IMR-90 (cell line): ENCODE measurements around the gene UROD. TPM values are rescaled to one million over a fixed set of nuclear protein-coding genes. Genes with fewer than 3 reads are reported as not detected.

ENCODE experiments used
- ATAC-seq: fragments of 200-7000 bp; cut with Tn5 transposase; 2 replicates; pipeline ENCODE4 v1.9.1; 2020; ENCODE audit warnings: low read depth, mild to moderate bottlenecking, moderate library complexity
- BruUV-seq: library from RNA; stranded (reverse); fragments of 400-500 nt; replicated peaks from 2 replicates; lab custom pipeline; 2021; lab: Mats Ljungman, UMichigan
- CTCF ChIA-PET: fragments of 300-600 bp; formaldehyde crosslinking; extraction: SDS; loops from one replicate; lab custom pipeline; 2021; ENCODE audit warnings: antibody characterized with exemption; lab: Yijun Ruan, JAX
- POLR2A ChIA-PET: fragments of 300-600 bp; sonication (Branson Sonifier 250); formaldehyde crosslinking; loops from one replicate; lab custom pipeline; 2022; ENCODE audit warnings: antibody characterized with exemption; ENCODE audit not compliant: unreplicated experiment; lab: Charles Lee
- DNase-seq: peaks from one replicate; pipeline ENCODE4 v3.0.0; 2013
- H2AFZ ChIP-seq: replicated peaks from 2 replicates; pipeline ENCODE3; 2013; ENCODE audit warnings: low read length, mild to moderate bottlenecking; ENCODE audit not compliant: poor library complexity
- H2AK5ac ChIP-seq: 2 replicates; pipeline ENCODE4 v1.6.1; 2013; ENCODE audit warnings: low read depth, low read length, inconsistent platforms
- H2AK9ac ChIP-seq: replicated peaks from 2 replicates; pipeline ENCODE3; 2013; ENCODE audit warnings: mild to moderate bottlenecking, low read depth, low read length, moderate library complexity; ENCODE audit not compliant: poor library complexity
- H2BK120ac ChIP-seq: 2 replicates; pipeline ENCODE4 v1.6.1; 2013; ENCODE audit warnings: low read depth, low read length, inconsistent platforms
- H2BK15ac ChIP-seq: 3 replicates; pipeline ENCODE4 v1.6.1; 2013; ENCODE audit warnings: low read depth, low read length, inconsistent platforms
- H2BK20ac ChIP-seq: 2 replicates; pipeline ENCODE4 v1.6.1; 2013; ENCODE audit warnings: low read depth, mild to moderate bottlenecking, inconsistent platforms, low read length, moderate library complexity
- H2BK5ac ChIP-seq: 2 replicates; pipeline ENCODE4 v1.6.1; 2013; ENCODE audit warnings: mild to moderate bottlenecking, low read depth, low read length, inconsistent platforms; ENCODE audit not compliant: poor library complexity, severe bottlenecking
- H3K14ac ChIP-seq: replicated peaks from 2 replicates; pipeline ENCODE4 v1.6.1; 2013; ENCODE audit warnings: low read depth, low read length, inconsistent platforms
- H3K18ac ChIP-seq: 2 replicates; pipeline ENCODE4 v1.6.1; 2013; ENCODE audit warnings: low read depth, low read length, control low read depth
- H3K23ac ChIP-seq: 2 replicates; pipeline ENCODE4 v1.6.1; 2013; ENCODE audit warnings: low read depth, low read length, inconsistent platforms
- H3K27ac ChIP-seq: 2 replicates; pipeline ENCODE4 v1.5.1; 2013; ENCODE audit warnings: mild to moderate bottlenecking, control low read depth, low read length; ENCODE audit not compliant: insufficient read depth
- H3K27me3 ChIP-seq: 2 replicates; pipeline ENCODE4 v1.6.1; 2013; ENCODE audit warnings: low read length; ENCODE audit not compliant: control insufficient read depth, insufficient read depth
- H3K36me3 ChIP-seq: 2 replicates; pipeline ENCODE4 v1.6.1; 2013; ENCODE audit warnings: low read length, mixed read lengths; ENCODE audit not compliant: control insufficient read depth, insufficient read depth
- H3K4ac ChIP-seq: 2 replicates; pipeline ENCODE4 v1.6.1; 2013; ENCODE audit warnings: low read depth, low read length, inconsistent platforms
- H3K4me1 ChIP-seq: 2 replicates; pipeline ENCODE4 v1.6.1; 2013; ENCODE audit warnings: low read length, mixed read lengths; ENCODE audit not compliant: control insufficient read depth, insufficient read depth
- H3K4me2 ChIP-seq: 2 replicates; pipeline ENCODE4 v1.6.1; 2013; ENCODE audit warnings: low read depth, mild to moderate bottlenecking, control low read depth, low read length, moderate library complexity
- H3K4me3 ChIP-seq: 2 replicates; pipeline ENCODE4 v1.5.1; 2013; ENCODE audit warnings: low read depth, mild to moderate bottlenecking, control low read depth, low read length, moderate library complexity; ENCODE audit not compliant: insufficient read depth
- H3K56ac ChIP-seq: 2 replicates; pipeline ENCODE4 v1.6.1; 2013; ENCODE audit warnings: low read length, inconsistent platforms; ENCODE audit not compliant: insufficient read depth; ENCODE audit errors: extremely low read depth
- H3K79me1 ChIP-seq, 2 experiments: 2 replicates each; pipeline ENCODE4 v1.6.1; 2013; ENCODE audit warnings: low read length in 2 of 2, inconsistent platforms in 1 of 2, low read depth in 1 of 2
- H3K9ac ChIP-seq: 2 replicates; pipeline ENCODE4 v1.6.1; 2013; ENCODE audit warnings: low read depth, low read length, control low read depth
- H3K9me1 ChIP-seq: 2 replicates; pipeline ENCODE4 v1.6.1; 2013; ENCODE audit warnings: low read length, inconsistent platforms; ENCODE audit not compliant: insufficient read depth
- H3K9me3 ChIP-seq: 2 replicates; pipeline ENCODE4 v1.6.1; 2013; ENCODE audit warnings: low read length; ENCODE audit not compliant: control insufficient read depth, insufficient read depth
- H4K20me1 ChIP-seq: 2 replicates; pipeline ENCODE4 v1.6.1; 2013; ENCODE audit warnings: low read length, inconsistent platforms; ENCODE audit not compliant: insufficient read depth
- H4K5ac ChIP-seq: 2 replicates; pipeline ENCODE4 v1.6.1; 2013; ENCODE audit warnings: mild to moderate bottlenecking, low read depth, low read length, control low read depth
- H4K8ac ChIP-seq, 2 experiments: 2 replicates each; pipeline ENCODE4 v1.6.1; 2013; ENCODE audit warnings: low read depth in 2 of 2, low read length in 2 of 2, control low read depth in 1 of 2, inconsistent platforms in 1 of 2
- H4K91ac ChIP-seq: 2 replicates; pipeline ENCODE4 v1.6.1; 2013; ENCODE audit warnings: low read depth, low read length, inconsistent platforms; ENCODE audit not compliant: insufficient read depth
- BHLHE40 ChIP-seq: fragments of 150-350 bp; IDR thresholded peaks from 2 replicates; pipeline ENCODE4 v1.6.1; 2016; ENCODE audit warnings: mild to moderate bottlenecking, low read depth, low read length
- CEBPB ChIP-seq: IDR thresholded peaks from 2 replicates; pipeline ENCODE4 v1.6.1; 2012; ENCODE audit warnings: low read depth, low read length, improper control_type of control experiment
- CHD1 ChIP-seq: IDR thresholded peaks from 2 replicates; pipeline ENCODE4 v1.6.1; 2012; ENCODE audit warnings: low read depth, low read length, improper control_type of control experiment
- FOS ChIP-seq: fragments of 150-350 bp; IDR thresholded peaks from 2 replicates; pipeline ENCODE4 v1.6.1; 2016; ENCODE audit warnings: low read depth, low read length
- MAFK ChIP-seq: IDR thresholded peaks from 2 replicates; pipeline ENCODE4 v1.6.1; 2012; ENCODE audit warnings: low read depth, low read length, improper control_type of control experiment
- MAZ ChIP-seq: IDR thresholded peaks from 2 replicates; pipeline ENCODE4 v1.6.1; 2012; ENCODE audit warnings: low read depth, mild to moderate bottlenecking, low read length, improper control_type of control experiment, moderate library complexity, borderline replicate concordance
- MXI1 ChIP-seq: IDR thresholded peaks from 2 replicates; pipeline ENCODE4 v1.6.1; 2012; ENCODE audit warnings: low read depth, mild to moderate bottlenecking, low read length, moderate library complexity, borderline replicate concordance
- NFE2L2 ChIP-seq: fragments of 150-350 bp; IDR thresholded peaks from 2 replicates; pipeline ENCODE4 v1.6.1; 2016; ENCODE audit warnings: low read depth, mild to moderate bottlenecking, low read length
- POLR2A ChIP-seq: IDR thresholded peaks from 2 replicates; pipeline ENCODE4 v1.6.1; 2012; ENCODE audit warnings: mild to moderate bottlenecking, low read depth, low read length
- RAD21 ChIP-seq: IDR thresholded peaks from 2 replicates; pipeline ENCODE4 v1.6.1; 2012; ENCODE audit warnings: low read length, improper control_type of control experiment
- RCOR1 ChIP-seq: IDR thresholded peaks from 2 replicates; pipeline ENCODE4 v1.6.1; 2012; ENCODE audit warnings: mild to moderate bottlenecking, low read length, improper control_type of control experiment; ENCODE audit not compliant: insufficient replicate concordance
- RFX5 ChIP-seq: IDR thresholded peaks from 2 replicates; pipeline ENCODE4 v1.8.0; 2012; ENCODE audit warnings: low read depth, mild to moderate bottlenecking, low read length, moderate library complexity
- SMC3 ChIP-seq: fragments of 150-350 bp; IDR thresholded peaks from 2 replicates; pipeline ENCODE4 v1.6.1; 2016; ENCODE audit warnings: low read depth, mild to moderate bottlenecking, antibody characterized with exemption, low read length, moderate library complexity
- WGBS, 2 experiments: methylation state at CpG; one replicate each; pipeline versions ENCODE4 v1.1.5 to v1.1.7; 2013; ENCODE audit warnings: missing lambda C conversion rate in 2 of 2; ENCODE audit not compliant: insufficient read length in 1 of 2; ENCODE audit errors: extremely low coverage in 2 of 2; 5-methylcytosine and 5-hydroxymethylcytosine counted together
- dilution Hi-C: fragments of 300-500 bp; cut with HindIII; formaldehyde crosslinking; loops from one replicate; pipeline ENCODE4 v1.14.3; 2018; ENCODE audit warnings: low sequenced_read_pairs; ENCODE audit not compliant: unreplicated experiment
- in situ Hi-C: fragments of 300-500 bp; cut with MboI; formaldehyde crosslinking; loops from 3 replicates; pipeline ENCODE4 v1.14.3; 2019; ENCODE audit warnings: low sequenced_read_pairs, inconsistent platforms, mixed read lengths
- intact Hi-C: fragments of 100-400 bp; cut with micrococcal nuclease; formaldehyde crosslinking; loops from 2 replicates; pipeline ENCODE4 v1.10.0; 2022
- polyA plus RNA-seq, 3 experiments: library from polyadenylated mRNA; depleted of rRNA; stranded (reverse); fragments of >200 nt; gene quantifications; 2 replicates each; pipeline ENCODE4 v1.2.3, GENCODE V29; 2012; ENCODE audit warnings: low replicate concordance in 1 of 3
- total RNA-seq: library from RNA; depleted of rRNA; stranded (reverse); fragments of >200 nt; gene quantifications from 2 replicates; pipeline ENCODE4 v1.2.3, GENCODE V29; 2012
- TF ChIP-seq, protein P1 (sequence below): conservative IDR thresholded peaks from 2 replicates; pipeline ENCODE4 v1.5.1; 2012; ENCODE audit warnings: mild to moderate bottlenecking, low read depth, low read length, improper control_type of control experiment
- TF ChIP-seq, protein P2 (sequence below): fragments of 150-350 bp; IDR thresholded peaks from 2 replicates; pipeline ENCODE4 v1.6.1; 2016; ENCODE audit warnings: low read depth, mild to moderate bottlenecking, low read length, moderate library complexity, borderline replicate concordance
- TF ChIP-seq, protein P3 (sequence below): fragments of 150-350 bp; IDR thresholded peaks from 2 replicates; pipeline ENCODE4 v1.6.1; 2017; ENCODE audit warnings: mild to moderate bottlenecking, antibody characterized with exemption, low read length, low read depth

The UROD gene
- total and polyA plus RNA-seq, 2 of the 4 experiments (the other 2 are of a cell fraction) = 220 to 224 TPM

DNA sequence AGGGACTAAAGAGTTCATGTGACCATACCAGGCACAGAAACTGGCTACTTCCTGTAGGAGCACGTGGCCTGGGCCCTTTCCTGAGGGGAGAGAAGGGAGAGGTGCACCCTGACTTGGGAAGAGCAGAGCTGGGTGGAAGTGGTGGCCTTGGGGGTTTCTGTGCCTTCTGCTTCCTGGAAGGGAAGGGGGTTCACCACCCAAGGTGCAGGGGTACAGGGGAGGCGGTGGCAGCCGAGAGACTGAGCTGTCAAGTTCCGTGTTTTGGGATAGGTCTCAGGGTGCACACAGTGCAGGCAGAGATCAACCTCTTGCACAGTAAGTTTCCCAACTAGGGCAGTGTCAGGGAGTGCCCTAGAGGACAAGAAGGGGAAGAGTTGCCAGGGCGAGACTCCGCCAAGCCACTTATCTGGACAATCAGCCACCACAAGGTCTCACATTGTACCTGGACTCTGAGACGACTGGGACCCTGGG is 11.0 kb upstream of the UROD start:
- no peaks in the 10 kb centered on the region for H4K20me1 ChIP-seq
- dilution Hi-C loops = no loop called here
- H3K27ac ChIP-seq = no peak overlapping the region
- peaks cover 39% of the 10 kb centered on the region for H3K36me3 ChIP-seq
- H3K4me2 ChIP-seq = no peak overlapping the region
- intact Hi-C loops = no loop called here
- in situ Hi-C loops = no loop called here
- no peak overlapping the region for H2BK20ac ChIP-seq
- BruUV-seq = no TSS peak
- no peak overlapping the region for H3K9ac ChIP-seq
- H4K8ac ChIP-seq = no peak overlapping the region
- H2AFZ ChIP-seq = no peak overlapping the region
- H3K14ac ChIP-seq = no peak overlapping the region
- ChIA-PET POLR2A (interaction anchor here (0.5 kb wide), 1 partner anchor 105 kb away, joined by 3 read pairs; no protein-coding TSS in a partner anchor), CTCF (no interaction called here)
- H2BK5ac ChIP-seq = no peak overlapping the region
- H3K18ac ChIP-seq = no peak overlapping the region
- H2AK9ac ChIP-seq = no peak overlapping the region
- TF ChIP-seq RFX5 (no peak), RCOR1 (no peak), RAD21 (no peak), SMC3 (no peak), NFE2L2 (no peak), BHLHE40 (no peak), MAZ (no peak), FOS (no peak), MXI1 (no peak), POLR2A (no peak), CEBPB (no peak), CHD1 (no peak), MAFK (no peak)
- TF ChIP-seq, protein P1, sequence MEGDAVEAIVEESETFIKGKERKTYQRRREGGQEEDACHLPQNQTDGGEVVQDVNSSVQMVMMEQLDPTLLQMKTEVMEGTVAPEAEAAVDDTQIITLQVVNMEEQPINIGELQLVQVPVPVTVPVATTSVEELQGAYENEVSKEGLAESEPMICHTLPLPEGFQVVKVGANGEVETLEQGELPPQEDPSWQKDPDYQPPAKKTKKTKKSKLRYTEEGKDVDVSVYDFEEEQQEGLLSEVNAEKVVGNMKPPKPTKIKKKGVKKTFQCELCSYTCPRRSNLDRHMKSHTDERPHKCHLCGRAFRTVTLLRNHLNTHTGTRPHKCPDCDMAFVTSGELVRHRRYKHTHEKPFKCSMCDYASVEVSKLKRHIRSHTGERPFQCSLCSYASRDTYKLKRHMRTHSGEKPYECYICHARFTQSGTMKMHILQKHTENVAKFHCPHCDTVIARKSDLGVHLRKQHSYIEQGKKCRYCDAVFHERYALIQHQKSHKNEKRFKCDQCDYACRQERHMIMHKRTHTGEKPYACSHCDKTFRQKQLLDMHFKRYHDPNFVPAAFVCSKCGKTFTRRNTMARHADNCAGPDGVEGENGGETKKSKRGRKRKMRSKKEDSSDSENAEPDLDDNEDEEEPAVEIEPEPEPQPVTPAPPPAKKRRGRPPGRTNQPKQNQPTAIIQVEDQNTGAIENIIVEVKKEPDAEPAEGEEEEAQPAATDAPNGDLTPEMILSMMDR = no peak
- TF ChIP-seq, protein P2, sequence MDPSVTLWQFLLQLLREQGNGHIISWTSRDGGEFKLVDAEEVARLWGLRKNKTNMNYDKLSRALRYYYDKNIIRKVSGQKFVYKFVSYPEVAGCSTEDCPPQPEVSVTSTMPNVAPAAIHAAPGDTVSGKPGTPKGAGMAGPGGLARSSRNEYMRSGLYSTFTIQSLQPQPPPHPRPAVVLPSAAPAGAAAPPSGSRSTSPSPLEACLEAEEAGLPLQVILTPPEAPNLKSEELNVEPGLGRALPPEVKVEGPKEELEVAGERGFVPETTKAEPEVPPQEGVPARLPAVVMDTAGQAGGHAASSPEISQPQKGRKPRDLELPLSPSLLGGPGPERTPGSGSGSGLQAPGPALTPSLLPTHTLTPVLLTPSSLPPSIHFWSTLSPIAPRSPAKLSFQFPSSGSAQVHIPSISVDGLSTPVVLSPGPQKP = no peak
- TF ChIP-seq, protein P3, sequence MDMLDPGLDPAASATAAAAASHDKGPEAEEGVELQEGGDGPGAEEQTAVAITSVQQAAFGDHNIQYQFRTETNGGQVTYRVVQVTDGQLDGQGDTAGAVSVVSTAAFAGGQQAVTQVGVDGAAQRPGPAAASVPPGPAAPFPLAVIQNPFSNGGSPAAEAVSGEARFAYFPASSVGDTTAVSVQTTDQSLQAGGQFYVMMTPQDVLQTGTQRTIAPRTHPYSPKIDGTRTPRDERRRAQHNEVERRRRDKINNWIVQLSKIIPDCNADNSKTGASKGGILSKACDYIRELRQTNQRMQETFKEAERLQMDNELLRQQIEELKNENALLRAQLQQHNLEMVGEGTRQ = no peak
- H3K9me1 ChIP-seq = 0 out of 2 replicates have a peak, but pooled peaks cover 3% of the 10 kb centered on the region
- H3K56ac ChIP-seq = no peak overlapping the region
- H3K4me1 ChIP-seq = no peaks in the 10 kb centered on the region
- H3K27me3 ChIP-seq = no peaks in the 10 kb centered on the region
- no peak for DNase-seq
- ATAC-seq = peak; percentile 21; the same call in 1 of the 2 replicates
- no CpG with 5 or more reads among the region's 7 CpGs for WGBS, 2 experiments
- H3K4me3 ChIP-seq = no peak overlapping the region
- H4K5ac ChIP-seq = no peak overlapping the region
- no peak overlapping the region for H2BK120ac ChIP-seq
- no peaks in the 10 kb centered on the region for H3K9me3 ChIP-seq
- no peaks in the 10 kb centered on the region for H3K79me1 ChIP-seq
- H3K4ac ChIP-seq = no peak overlapping the region
- H3K23ac ChIP-seq = no peak overlapping the region
- H4K91ac ChIP-seq = no peak overlapping the region
- H2AK5ac ChIP-seq = no peak overlapping the region
- H2BK15ac ChIP-seq = no peak overlapping the region
